Brain microvascular endothelial cell (primary cell): ENCODE data around the gene TMEM60.

Experiments used
- DNase-seq: peaks from one replicate; pipeline ENCODE4 v3.0.0-alpha.2; 2020
- H3K27ac ChIP-seq: fragments of 250-450 bp; sonication (Bioruptor Pico); 2 replicates; pipeline ENCODE4 v1.5.1; 2020; ENCODE audit warnings: mild to moderate bottlenecking, moderate library complexity
- H3K27me3 ChIP-seq: fragments of 250-450 bp; sonication (Bioruptor Pico); replicated peaks from 2 replicates; pipeline ENCODE4 v1.5.1; 2020; ENCODE audit warnings: mild to moderate bottlenecking
- H3K36me3 ChIP-seq: fragments of 250-450 bp; sonication (Bioruptor Pico); replicated peaks from 2 replicates; pipeline ENCODE4 v1.5.1; 2020; ENCODE audit warnings: mild to moderate bottlenecking
- H3K4me3 ChIP-seq: 2 replicates; pipeline ENCODE4 v1.5.1; 2011; ENCODE audit warnings: low read depth, mild to moderate bottlenecking, control low read depth, low read length, moderate library complexity
- in situ Hi-C: cut with HindIII; loops from 2 replicates; pipeline ENCODE4 v1.10.0; 2017; ENCODE audit warnings: low sequenced_read_pairs, low pct_ligation_motif_present
- TF ChIP-seq, protein P1 (sequence below): IDR thresholded peaks from 2 replicates; pipeline ENCODE4 v1.5.1; 2011; ENCODE audit warnings: low read depth, mild to moderate bottlenecking, moderate library complexity, low read length, control low read depth, inconsistent platforms; ENCODE audit errors: missing control alignments

Gene TMEM60

DNA sequence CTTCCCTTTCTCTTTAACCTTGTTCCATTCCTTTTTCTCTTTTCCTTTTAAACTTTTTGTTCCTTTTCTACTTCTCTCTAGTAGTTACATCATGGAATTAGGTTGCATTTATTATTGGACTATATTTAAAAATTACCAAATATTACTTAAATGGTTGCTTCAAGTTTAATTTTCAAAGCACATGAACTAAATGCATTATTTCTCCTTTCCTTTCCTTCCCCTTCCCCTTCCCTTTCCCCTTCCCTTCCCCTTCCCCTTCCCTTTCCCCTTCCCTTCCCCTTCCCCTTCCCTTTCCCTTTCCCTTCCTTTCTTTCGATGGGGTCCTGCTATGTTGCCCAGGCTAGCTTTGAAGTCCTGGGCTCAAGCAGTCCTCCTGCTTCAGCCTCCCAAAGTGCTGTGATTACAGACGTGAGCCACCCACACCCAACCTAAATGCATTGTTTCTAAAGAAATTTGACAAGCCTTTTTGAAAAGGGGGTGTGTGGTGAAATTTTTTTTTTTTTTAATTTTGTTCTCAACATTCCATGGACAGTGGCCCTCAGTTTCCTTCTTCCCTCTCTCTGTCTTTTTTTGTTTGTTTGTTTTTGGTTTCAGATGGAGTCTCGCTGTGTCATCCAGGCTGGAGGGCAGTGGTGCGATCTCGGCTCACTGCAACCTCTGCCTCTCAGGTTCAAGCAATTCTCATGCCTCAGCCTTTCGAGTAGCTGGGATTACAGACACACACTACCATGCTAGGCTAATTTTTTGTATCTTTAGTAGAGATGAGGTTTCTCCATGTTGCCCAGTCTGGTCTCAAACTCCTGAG lies 31.2 kb downstream of the TMEM60 start:
- no peaks in the 10 kb centered on the region for H3K36me3 ChIP-seq
- no peaks in the 10 kb centered on the region for H3K27me3 ChIP-seq
- no peak overlapping the region for H3K4me3 ChIP-seq
- DNase-seq = no peak
- H3K27ac ChIP-seq = no peak overlapping the region
- TF ChIP-seq, protein P1, sequence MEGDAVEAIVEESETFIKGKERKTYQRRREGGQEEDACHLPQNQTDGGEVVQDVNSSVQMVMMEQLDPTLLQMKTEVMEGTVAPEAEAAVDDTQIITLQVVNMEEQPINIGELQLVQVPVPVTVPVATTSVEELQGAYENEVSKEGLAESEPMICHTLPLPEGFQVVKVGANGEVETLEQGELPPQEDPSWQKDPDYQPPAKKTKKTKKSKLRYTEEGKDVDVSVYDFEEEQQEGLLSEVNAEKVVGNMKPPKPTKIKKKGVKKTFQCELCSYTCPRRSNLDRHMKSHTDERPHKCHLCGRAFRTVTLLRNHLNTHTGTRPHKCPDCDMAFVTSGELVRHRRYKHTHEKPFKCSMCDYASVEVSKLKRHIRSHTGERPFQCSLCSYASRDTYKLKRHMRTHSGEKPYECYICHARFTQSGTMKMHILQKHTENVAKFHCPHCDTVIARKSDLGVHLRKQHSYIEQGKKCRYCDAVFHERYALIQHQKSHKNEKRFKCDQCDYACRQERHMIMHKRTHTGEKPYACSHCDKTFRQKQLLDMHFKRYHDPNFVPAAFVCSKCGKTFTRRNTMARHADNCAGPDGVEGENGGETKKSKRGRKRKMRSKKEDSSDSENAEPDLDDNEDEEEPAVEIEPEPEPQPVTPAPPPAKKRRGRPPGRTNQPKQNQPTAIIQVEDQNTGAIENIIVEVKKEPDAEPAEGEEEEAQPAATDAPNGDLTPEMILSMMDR = no peak
- in situ Hi-C loops = loop anchor here (25.0 kb wide), 1 partner anchor 105 kb away; no protein-coding TSS in a partner anchor

- in situ Hi-C loops = loop anchor here (25.0 kb wide), 1 partner anchor 104 kb away; no protein-coding TSS in a partner anchor
- H3K27ac ChIP-seq = no peak overlapping the region
- no peaks in the 10 kb centered on the region for H3K36me3 ChIP-seq
- TF ChIP-seq, protein P1 = no peak
- H3K27me3 ChIP-seq = no peaks in the 10 kb centered on the region
- H3K4me3 ChIP-seq = no peak overlapping the region
- DNase-seq = no peak
These were observed 32.1 kb downstream of the TMEM60 start for GRCh38 chr7:77765906-77766800.

DNA sequence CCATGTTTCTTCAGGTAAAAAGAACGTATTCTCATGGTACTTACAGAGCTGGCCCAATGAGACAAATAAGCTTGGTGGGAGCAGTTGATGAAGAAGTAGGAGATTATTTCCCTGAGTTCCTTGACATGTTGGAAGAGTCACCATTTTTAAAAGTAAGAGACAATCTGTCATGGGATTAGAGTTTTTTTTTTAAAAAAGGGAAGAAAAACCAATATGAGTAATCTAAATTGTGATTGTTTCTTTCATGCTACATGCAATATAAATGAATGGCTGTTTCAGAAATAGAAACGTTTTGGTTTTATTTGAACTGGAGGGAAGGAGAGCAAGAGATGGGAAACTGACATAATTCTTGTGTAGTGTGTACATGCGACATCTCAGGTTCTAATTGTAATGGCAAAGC lies 32.8 kb downstream of the TMEM60 start:
- no peak overlapping the region for H3K4me3 ChIP-seq
- no peaks in the 10 kb centered on the region for H3K36me3 ChIP-seq
- no peak for DNase-seq
- no peak overlapping the region for H3K27ac ChIP-seq
- no peaks in the 10 kb centered on the region for H3K27me3 ChIP-seq
- TF ChIP-seq, protein P1 = no peak
- in situ Hi-C loops = loop anchor here (25.0 kb wide), 1 partner anchor 103 kb away; no protein-coding TSS in a partner anchor

GRCh38 chr7:77760809-77761453 lies 37.3 kb downstream of the TMEM60 start:
- TF ChIP-seq, protein P1 = no peak
- in situ Hi-C loops = loop anchor here (25.0 kb wide), 1 partner anchor 99 kb away; no protein-coding TSS in a partner anchor

GRCh38 chr7:77759294-77759889 lies 38.8 kb downstream of the TMEM60 start:
- in situ Hi-C loops = loop anchor here (25.0 kb wide), 1 partner anchor 97 kb away; no protein-coding TSS in a partner anchor
- no peak overlapping the region for H3K27ac ChIP-seq
- DNase-seq = peak; percentile 81
- no peaks in the 10 kb centered on the region for H3K27me3 ChIP-seq
- H3K4me3 ChIP-seq = no peak overlapping the region
- no peaks in the 10 kb centered on the region for H3K36me3 ChIP-seq
- TF ChIP-seq, protein P1 = peak; percentile 74

More at GRCh38 chr7:77760809-77761453, 37.3 kb downstream of the TMEM60 start:
- no peaks in the 10 kb centered on the region for H3K36me3 ChIP-seq
- H3K4me3 ChIP-seq = no peak overlapping the region
- no peak for DNase-seq
- no peaks in the 10 kb centered on the region for H3K27me3 ChIP-seq
- H3K27ac ChIP-seq = no peak overlapping the region
